Measurements from ENCODE around the gene UBE2E2. TPM values are rescaled to one million over a fixed set of nuclear protein-coding genes. Genes with fewer than 3 reads are reported as not detected.

UBE2E2 gene
- total and polyA plus RNA-seq, 2 of the 13 experiments (the other 11 are each of a cell fraction or from before 2014, with no cell fraction given): 0.77 to 1.5 TPM

GRCh38 chr3:23495507-23495906, 292.4 kb downstream of the UBE2E2 start (continued):
- TF ChIP-seq SOX5 (CRISPR knock-in tag; IDR thresholded peaks at IDR 0.05; ENCODE audit: borderline replicate concordance) (no peak), ZNF660 (CRISPR knock-in tag; IDR thresholded peaks at IDR 0.05; ENCODE audit: borderline replicate concordance, low read depth) (no peak), MXD1 (CRISPR knock-in tag; IDR thresholded peaks at IDR 0.05) (no peak), ZNF569 (CRISPR knock-in tag; IDR thresholded peaks at IDR 0.05; ENCODE audit: borderline replicate concordance) (no peak), SAP130 (CRISPR knock-in tag; IDR thresholded peaks at IDR 0.05; ENCODE audit: low read depth) (no peak), PHF8 (CRISPR knock-in tag; IDR thresholded peaks at IDR 0.05) (no peak), TFDP2 (CRISPR knock-in tag; IDR thresholded peaks at IDR 0.05) (no peak), ZNF770 (CRISPR knock-in tag; IDR thresholded peaks at IDR 0.05) (no peak), HOXA7 (CRISPR knock-in tag; IDR thresholded peaks at IDR 0.05) (no peak), SCMH1 (CRISPR knock-in tag; IDR thresholded peaks at IDR 0.05; ENCODE audit: borderline replicate concordance) (no peak), MIER3 (CRISPR knock-in tag; IDR thresholded peaks at IDR 0.05; ENCODE audit: borderline replicate concordance) (no peak), ZFP62 (CRISPR knock-in tag; IDR thresholded peaks at IDR 0.05) (no peak)

Data from HepG2 (cell line).